ENCODE measurements around the gene ZNF160.
"Not testable (repeated sequence)": the region's sequence is repeated elsewhere in the genome, so short reads cannot be mapped to it uniquely, and the experiment has no call there.

Gene ZNF160

DNA sequence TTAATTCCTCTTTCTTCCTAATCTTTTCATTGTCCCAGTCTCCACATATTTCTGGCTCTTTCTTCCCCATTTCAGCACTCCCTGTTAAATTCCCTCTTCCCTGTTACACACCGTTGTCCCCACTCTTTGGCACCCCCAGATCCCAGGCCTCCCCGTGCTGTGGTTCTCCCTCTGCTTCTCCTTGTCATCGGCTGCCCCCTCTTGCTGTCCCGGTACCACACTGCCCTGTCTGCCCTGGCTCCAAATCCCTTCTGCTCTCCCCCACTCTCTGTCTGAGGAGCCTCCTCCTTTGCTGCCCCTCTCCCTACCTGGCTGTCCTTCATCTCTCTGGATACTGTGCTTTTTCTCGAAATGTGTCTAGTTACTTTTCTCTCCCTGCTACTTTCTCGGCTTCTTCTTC lies 28.5 kb upstream of the ZNF160 start:
- Mint-ChIP-seq H3K27ac (no peak overlapping the region), H3K4me3 (peak overlapping the region; percentile 82), H3K9me3 (peaks cover 29% of the 10 kb centered on the region), H3K4me1 (peaks cover 46% of the 10 kb centered on the region), H3K27me3 (ENCODE audit: low read depth, poor library complexity) (peaks cover 11% of the 10 kb centered on the region), H3K36me3 (ENCODE audit: low read depth) (peaks cover 52% of the 10 kb centered on the region)
- DNase-seq: no peak
- TF ChIP-seq, protein P1, sequence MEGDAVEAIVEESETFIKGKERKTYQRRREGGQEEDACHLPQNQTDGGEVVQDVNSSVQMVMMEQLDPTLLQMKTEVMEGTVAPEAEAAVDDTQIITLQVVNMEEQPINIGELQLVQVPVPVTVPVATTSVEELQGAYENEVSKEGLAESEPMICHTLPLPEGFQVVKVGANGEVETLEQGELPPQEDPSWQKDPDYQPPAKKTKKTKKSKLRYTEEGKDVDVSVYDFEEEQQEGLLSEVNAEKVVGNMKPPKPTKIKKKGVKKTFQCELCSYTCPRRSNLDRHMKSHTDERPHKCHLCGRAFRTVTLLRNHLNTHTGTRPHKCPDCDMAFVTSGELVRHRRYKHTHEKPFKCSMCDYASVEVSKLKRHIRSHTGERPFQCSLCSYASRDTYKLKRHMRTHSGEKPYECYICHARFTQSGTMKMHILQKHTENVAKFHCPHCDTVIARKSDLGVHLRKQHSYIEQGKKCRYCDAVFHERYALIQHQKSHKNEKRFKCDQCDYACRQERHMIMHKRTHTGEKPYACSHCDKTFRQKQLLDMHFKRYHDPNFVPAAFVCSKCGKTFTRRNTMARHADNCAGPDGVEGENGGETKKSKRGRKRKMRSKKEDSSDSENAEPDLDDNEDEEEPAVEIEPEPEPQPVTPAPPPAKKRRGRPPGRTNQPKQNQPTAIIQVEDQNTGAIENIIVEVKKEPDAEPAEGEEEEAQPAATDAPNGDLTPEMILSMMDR (IDR thresholded peaks at IDR 0.05): no peak

DNA sequence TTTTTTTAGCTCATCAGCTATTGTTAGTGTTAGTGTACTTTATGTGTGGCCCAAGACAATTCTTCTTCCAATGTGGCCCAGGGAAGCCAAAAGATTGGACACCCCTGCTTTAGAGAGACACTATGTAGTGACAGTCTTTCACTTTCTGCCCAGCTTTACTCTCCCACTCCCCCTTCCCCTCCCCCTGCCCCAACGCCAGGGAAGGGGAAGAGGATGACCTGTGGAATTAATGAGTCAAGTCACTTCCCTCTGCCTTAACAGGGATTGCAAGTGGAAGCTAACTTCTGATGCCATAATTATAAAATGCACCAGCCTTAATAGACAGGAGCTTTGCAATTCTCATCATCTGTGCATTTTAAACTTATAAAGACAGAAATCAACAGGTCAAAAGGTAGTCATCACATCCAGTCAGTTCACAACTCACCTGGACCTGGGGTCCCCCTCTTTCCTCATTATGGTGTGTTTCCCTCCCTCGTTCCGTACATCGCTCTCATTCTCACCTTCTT lies 27.9 kb upstream of the ZNF160 start:
- Mint-ChIP-seq H3K9me3 (peaks cover 23% of the 10 kb centered on the region), H3K27me3 (ENCODE audit: low read depth, poor library complexity) (peaks cover 14% of the 10 kb centered on the region), H3K36me3 (ENCODE audit: low read depth) (peaks cover 46% of the 10 kb centered on the region), H3K4me3 (peak overlapping the region; percentile 82), H3K27ac (no peak overlapping the region), H3K4me1 (peaks cover 50% of the 10 kb centered on the region)
- TF ChIP-seq, protein P1 (IDR thresholded peaks at IDR 0.05): no peak
- DNase-seq: no peak

DNA sequence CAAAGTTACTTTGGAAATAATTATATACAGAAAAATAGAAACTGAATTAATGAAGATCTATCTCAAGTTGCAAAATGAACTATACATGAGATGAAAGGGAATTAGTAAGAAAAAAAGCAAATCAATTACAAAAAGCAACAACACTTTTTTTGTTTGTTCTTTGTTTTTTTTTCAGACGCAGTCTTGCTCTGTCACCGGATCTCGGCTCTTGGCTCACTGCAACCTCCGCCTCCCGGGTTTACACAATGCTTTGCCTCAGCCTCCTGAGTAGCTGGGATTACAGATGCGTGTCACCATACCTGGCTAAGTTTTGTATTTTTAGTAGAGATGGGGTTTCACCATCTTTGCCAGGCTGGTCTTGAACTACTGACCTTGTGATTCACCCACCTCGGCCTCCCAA lies 27.3 kb upstream of the ZNF160 start:
- DNase-seq: no peak
- no peak overlapping the region for H3K27ac Mint-ChIP-seq
- H3K27me3 Mint-ChIP-seq (ENCODE audit: low read depth, poor library complexity): peaks cover 12% of the 10 kb centered on the region
- peaks cover 41% of the 10 kb centered on the region for H3K36me3 Mint-ChIP-seq (ENCODE audit: low read depth)
- peak overlapping the region; percentile 23 for H3K4me3 Mint-ChIP-seq
- TF ChIP-seq, protein P1 (IDR thresholded peaks at IDR 0.05): no peak
- H3K4me1 Mint-ChIP-seq: peaks cover 53% of the 10 kb centered on the region
- peaks cover 17% of the 10 kb centered on the region for H3K9me3 Mint-ChIP-seq

DNA sequence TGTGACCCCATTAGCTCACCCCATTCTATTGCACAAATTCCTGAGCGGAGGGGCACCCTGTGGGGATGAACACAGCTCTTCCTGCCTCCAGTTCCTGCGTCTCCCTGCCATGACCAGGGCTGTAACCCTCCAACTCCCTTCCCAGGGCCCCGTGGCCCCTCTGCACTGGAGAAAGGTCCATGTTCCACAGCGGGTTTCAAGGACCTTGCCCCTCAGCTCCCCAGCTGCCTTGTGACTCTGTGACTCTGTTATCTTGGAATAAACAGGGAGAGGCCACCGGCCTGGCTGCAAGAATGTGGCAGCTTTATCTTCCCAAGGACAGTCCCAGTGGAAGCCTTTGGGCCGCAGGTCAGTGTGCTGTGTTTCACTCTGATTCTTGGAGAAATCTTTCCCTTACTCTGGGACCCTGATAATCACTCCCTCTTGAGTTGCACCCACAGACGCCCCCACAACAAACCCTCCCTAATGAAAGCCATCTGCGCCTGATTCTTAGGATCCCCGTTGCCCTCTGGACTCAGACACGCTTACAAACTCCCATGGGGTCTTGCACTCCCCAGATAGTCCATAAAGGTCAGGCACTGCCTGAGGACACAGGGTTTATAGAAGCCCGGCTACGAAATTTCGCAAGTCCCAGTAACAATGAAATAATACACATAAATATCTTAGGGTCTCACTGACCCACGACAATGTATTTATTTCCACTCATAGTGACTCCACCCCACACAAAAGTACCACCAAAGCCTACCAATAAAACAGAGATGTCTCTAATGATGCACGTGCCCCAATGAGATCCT lies 23.7 kb upstream of the ZNF160 start:
- Mint-ChIP-seq H3K36me3 (ENCODE audit: low read depth) (peaks cover 53% of the 10 kb centered on the region), H3K27ac (peak overlapping the region; percentile 12)
- not testable (repeated sequence) for H3K4me3 Mint-ChIP-seq

DNA sequence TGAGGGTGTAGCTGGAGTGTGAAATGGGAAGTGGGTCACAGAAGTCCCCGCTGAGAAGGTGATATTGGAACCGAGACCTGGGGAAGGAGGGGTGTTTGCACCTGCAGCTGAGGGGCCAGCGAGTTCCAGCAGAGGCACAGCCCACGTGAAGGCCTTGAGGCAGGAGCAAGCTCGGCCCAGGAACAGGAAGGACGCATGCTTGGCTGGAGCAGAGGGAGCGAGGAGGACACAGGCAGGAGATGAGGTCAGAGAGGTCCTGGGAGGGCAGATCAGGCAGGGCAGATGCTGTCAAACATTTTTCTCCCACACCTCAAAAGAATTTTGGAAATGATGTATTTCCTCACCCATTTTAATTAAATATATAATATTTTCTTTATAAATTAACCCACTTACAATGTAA lies 20.2 kb upstream of the ZNF160 start:
- DNase-seq: no peak
- Mint-ChIP-seq H3K4me1 (peaks cover 41% of the 10 kb centered on the region), H3K36me3 (ENCODE audit: low read depth) (peaks cover 66% of the 10 kb centered on the region), H3K4me3 (no peak overlapping the region), H3K27ac (peak overlapping the region; percentile 96), H3K27me3 (ENCODE audit: low read depth, poor library complexity) (peaks cover 3% of the 10 kb centered on the region), H3K9me3 (peaks cover 30% of the 10 kb centered on the region)
- TF ChIP-seq, protein P1 (IDR thresholded peaks at IDR 0.05): no peak

More for the DNA sequence above, 23.7 kb upstream of the ZNF160 start:
- H3K9me3 Mint-ChIP-seq; H3K27me3 Mint-ChIP-seq (ENCODE audit: low read depth, poor library complexity); DNase-seq: not testable (repeated sequence)
- H3K4me1 Mint-ChIP-seq: peaks cover 72% of the 10 kb centered on the region

DNA sequence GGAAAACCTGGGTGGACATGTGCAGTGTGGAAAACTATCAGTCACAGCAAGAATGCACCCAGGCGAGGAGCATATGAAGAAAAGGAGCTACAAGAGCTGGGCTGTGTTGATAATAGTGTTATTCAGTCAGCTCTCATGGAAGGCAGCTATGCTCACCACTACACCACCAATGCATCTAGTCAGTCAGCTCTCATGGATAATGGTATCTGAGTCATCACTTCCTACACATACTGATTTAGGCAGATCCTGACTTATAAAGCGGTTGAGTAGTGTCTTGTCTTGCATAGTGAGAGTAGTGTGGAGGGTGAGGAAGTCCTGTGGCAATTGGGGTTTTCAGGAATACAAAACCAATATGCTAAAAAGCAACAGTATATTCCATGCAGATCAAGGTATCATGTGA lies 9.1 kb upstream of the ZNF160 start:
- Mint-ChIP-seq H3K4me1 (no peaks in the 10 kb centered on the region), H3K36me3 (ENCODE audit: low read depth) (peaks cover 90% of the 10 kb centered on the region), H3K4me3 (no peak overlapping the region), H3K27ac (no peak overlapping the region), H3K9me3 (peaks cover 45% of the 10 kb centered on the region), H3K27me3 (ENCODE audit: low read depth, poor library complexity) (peaks cover 3% of the 10 kb centered on the region)
- TF ChIP-seq, protein P1 (IDR thresholded peaks at IDR 0.05): no peak
- no peak for DNase-seq

Data from nephron progenitor cell (in vitro differentiated cells).